ENCODE data around the gene PRDM16. TPM values are rescaled to one million over a fixed set of nuclear protein-coding genes. Genes with fewer than 3 reads are reported as not detected.

PRDM16 gene
- total and polyA plus RNA-seq, 4 donors: 5.0 to 80.7 (median 41.5) TPM

DNA sequence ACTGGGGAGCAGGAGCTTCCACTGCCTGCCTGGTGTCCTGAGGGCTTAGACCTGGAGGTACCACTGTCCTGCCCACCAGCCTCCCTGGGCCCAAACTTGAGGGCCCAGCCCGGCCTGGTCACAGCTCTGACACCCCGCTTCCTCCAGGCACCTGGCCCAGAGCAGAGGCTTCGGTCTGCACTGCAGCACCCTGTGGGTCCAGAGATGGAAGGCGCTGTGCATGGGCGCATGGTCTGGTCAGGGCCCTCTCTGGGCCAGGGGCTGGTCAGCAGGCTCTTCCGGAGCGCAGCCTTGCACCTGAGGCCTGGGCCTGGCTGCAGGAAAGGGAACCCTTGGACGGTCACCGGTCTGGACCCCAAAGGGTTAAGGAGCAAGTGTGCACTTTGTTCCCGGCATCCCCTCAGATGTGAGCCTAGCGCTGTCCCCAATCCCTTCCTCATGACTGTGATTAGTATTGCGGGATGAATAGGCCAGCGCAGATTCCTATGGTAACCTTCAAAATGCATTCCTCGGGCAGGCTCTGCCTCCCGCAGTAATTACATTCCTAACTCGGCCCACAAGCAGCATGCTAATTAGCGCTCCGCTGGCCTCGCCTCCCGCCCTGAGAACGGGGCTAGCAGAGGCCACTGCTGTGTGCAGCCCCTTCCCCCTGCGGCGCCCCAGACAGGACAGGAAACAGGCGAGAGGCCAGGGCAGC, 36.3 kb downstream of the PRDM16 start:
- Histone ChIP-seq H3K4me3 (ENCODE audit: low read length in 2 of 2) (no peak overlapping the region), H3K9me3 (ENCODE audit: control insufficient read depth, low read length) (no peaks in the 10 kb centered on the region), H3K27me3 (ENCODE audit: control insufficient read depth in 1 of 2, insufficient read depth in 2 of 2, low read length in 1 of 2) (no peaks in the 10 kb centered on the region), H3K36me3 (ENCODE audit: control insufficient read depth in 1 of 2, insufficient read depth in 2 of 2, low read length in 1 of 2) (no peaks in the 10 kb centered on the region), H3K27ac (ENCODE audit: low read depth in 1 of 2, low read length in 2 of 2) (peak overlapping the region in 1 of 2 donors; percentile 41), H3K4me1 (ENCODE audit: control insufficient read depth in 1 of 2, insufficient read depth in 2 of 2, low read length in 2 of 2) (no peaks in the 10 kb centered on the region)
- DNase-seq (no peak), ATAC-seq (ENCODE audit: low FRiP score) (no peak)
- WGBS, 2 donors: 39 to 45% methylated on average over 24 of the region's 24 CpGs
- intact Hi-C loops (cut with DNase I): no loop called here

DNA sequence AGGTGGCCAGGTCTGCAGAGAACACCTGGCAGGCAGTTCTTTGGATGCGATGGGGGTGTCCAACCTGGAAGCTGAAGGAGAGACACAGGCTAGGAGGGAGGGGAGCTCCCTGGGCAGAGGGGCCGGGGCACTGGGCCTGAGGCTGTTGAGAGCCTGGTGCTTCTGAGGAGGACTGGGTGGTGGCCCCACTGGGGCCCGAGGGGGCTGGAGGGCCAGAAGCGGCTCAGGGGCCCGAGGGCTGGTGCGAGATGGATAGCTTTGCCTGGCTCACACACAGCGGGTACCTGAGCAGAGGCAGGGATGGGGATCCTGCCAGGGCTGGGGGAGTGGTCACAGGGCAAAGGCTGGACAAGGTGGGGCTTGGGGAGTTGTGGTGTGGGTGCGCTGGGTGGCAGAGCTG, 37.2 kb downstream of the PRDM16 start:
- ATAC-seq (ENCODE audit: low FRiP score) (no peak), DNase-seq (no peak)
- 93 to 94% methylated on average over 8 of the region's 8 CpGs for whole genome bisulfite sequencing, 2 donors
- Histone ChIP-seq H3K27me3 (ENCODE audit: control insufficient read depth in 1 of 2, insufficient read depth in 2 of 2, low read length in 1 of 2) (no peaks in the 10 kb centered on the region), H3K9me3 (ENCODE audit: control insufficient read depth, low read length) (no peaks in the 10 kb centered on the region), H3K36me3 (ENCODE audit: control insufficient read depth in 1 of 2, insufficient read depth in 2 of 2, low read length in 1 of 2) (no peaks in the 10 kb centered on the region), H3K4me1 (ENCODE audit: control insufficient read depth in 1 of 2, insufficient read depth in 2 of 2, low read length in 2 of 2) (no peaks in the 10 kb centered on the region), H3K27ac (ENCODE audit: low read depth in 1 of 2, low read length in 2 of 2) (no peak overlapping the region), H3K4me3 (ENCODE audit: low read length in 2 of 2) (no peak overlapping the region)
- intact Hi-C loops (cut with DNase I): no loop called here

DNA sequence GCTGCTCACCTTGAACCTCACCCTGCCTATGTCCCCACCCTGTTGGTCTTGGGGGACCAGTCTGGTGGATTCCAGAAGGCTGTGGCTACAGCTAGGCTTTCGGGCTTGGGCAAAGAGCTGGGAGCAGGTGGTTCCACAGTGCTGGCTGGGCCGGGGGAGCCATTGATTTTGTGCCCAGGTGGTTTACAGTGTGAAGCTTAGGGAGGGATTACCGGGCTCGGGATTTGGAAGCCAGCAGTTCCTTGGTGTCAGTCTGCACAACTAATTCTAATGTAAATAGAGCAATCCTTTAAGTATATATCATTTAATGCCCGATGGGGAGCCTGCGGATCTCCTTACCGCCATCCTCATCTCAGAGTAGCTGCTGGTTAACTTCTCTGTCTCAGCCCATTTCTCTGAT, 38.2 kb downstream of the PRDM16 start:
- H3K4me1 ChIP-seq (ENCODE audit: control insufficient read depth in 1 of 2, insufficient read depth in 2 of 2, low read length in 2 of 2): peaks cover 0 to under 1% of the 10 kb centered on the region in 2 donors
- H3K27ac ChIP-seq (ENCODE audit: low read depth in 1 of 2, low read length in 2 of 2): no peak overlapping the region

DNA sequence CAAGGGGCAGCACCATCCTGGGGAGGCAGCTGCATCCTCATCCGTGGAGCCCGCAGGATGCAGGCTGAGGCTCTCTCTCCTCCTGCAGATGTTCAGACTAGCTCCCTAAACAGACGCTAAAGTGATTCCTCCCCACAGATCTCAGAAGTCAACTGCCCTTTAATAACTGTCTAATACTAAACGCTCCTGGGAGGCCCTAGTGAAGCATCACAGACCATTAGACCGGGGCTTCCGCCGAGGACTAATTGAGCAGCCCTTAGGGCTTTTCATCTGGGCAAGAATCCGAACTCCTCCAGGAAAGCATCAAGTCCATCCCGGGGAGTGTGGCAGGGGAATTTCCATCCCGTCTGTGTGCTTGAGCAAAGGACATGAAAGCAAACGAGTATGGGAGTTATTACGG, 40.4 kb downstream of the PRDM16 start:
- Histone ChIP-seq H3K27me3 (ENCODE audit: control insufficient read depth in 1 of 2, insufficient read depth in 2 of 2, low read length in 1 of 2) (no peaks in the 10 kb centered on the region), H3K36me3 (ENCODE audit: control insufficient read depth in 1 of 2, insufficient read depth in 2 of 2, low read length in 1 of 2) (no peaks in the 10 kb centered on the region), H3K4me1 (ENCODE audit: control insufficient read depth in 1 of 2, insufficient read depth in 2 of 2, low read length in 2 of 2) (peaks cover 3 to 5% of the 10 kb centered on the region in 2 donors), H3K4me3 (ENCODE audit: low read length in 2 of 2) (no peak overlapping the region), H3K9me3 (ENCODE audit: control insufficient read depth, low read length) (no peaks in the 10 kb centered on the region), H3K27ac (ENCODE audit: low read depth in 1 of 2, low read length in 2 of 2) (no peak overlapping the region)
- ATAC-seq (ENCODE audit: low FRiP score) (no peak), DNase-seq (no peak)
- intact Hi-C loops (cut with DNase I): no loop called here
- 56 to 59% methylated on average over 12 of the region's 12 CpGs for WGBS, 2 donors

More for the DNA sequence above, 38.2 kb downstream of the PRDM16 start:
- Histone ChIP-seq H3K4me3 (ENCODE audit: low read length in 2 of 2) (no peak overlapping the region), H3K9me3 (ENCODE audit: control insufficient read depth, low read length) (no peaks in the 10 kb centered on the region), H3K27me3 (ENCODE audit: control insufficient read depth in 1 of 2, insufficient read depth in 2 of 2, low read length in 1 of 2) (no peaks in the 10 kb centered on the region), H3K36me3 (ENCODE audit: control insufficient read depth in 1 of 2, insufficient read depth in 2 of 2, low read length in 1 of 2) (no peaks in the 10 kb centered on the region)
- no peak for DNase-seq
- no peak for ATAC-seq (ENCODE audit: low FRiP score)
- intact Hi-C loops (cut with DNase I): no loop called here
- WGBS, 2 donors: 93 to 95% methylated on average over 7 of the region's 7 CpGs

DNA sequence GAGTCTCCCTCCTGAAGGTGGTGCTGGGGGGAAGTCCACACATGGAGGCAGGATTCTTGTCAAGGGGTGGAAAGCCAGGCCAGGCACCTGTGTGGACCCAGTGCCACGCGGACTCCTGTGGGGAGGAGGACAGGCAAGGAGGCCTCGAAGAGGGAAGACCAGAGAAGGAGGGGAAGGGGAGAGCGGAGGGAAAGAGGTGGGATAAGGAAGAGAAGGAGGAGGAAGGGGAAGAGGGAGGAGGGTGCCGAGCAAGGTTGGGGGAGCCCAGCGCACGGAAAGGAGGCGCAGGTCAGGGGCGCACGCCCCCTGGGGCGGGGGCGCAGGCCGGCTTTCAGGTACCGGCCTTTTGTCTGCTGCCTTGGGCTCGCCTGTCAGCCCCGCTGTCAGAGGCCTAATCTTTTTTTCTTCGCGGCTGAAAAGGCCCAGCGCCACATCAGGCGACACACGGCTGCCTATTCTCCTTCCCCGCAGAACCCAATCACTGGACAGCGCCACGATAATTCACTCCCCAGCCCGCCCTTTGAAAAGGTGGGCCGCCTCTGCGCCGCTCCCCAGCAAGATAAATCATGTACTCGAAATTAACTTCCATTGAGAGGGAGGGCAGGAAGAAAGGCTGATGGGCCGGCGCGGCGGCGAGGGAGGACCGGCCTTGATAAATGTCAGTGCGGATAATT, 42.5 kb downstream of the PRDM16 start:
- Histone ChIP-seq H3K27ac (ENCODE audit: low read depth in 1 of 2, low read length in 2 of 2) (peak overlapping the region in 1 of 2 donors; percentile 3), H3K4me1 (ENCODE audit: control insufficient read depth in 1 of 2, insufficient read depth in 2 of 2, low read length in 2 of 2) (peaks cover 3 to 5% of the 10 kb centered on the region in 2 donors), H3K4me3 (ENCODE audit: low read length in 2 of 2) (no peak overlapping the region), H3K9me3 (ENCODE audit: control insufficient read depth, low read length) (no peaks in the 10 kb centered on the region), H3K27me3 (ENCODE audit: control insufficient read depth in 1 of 2, insufficient read depth in 2 of 2, low read length in 1 of 2) (no peaks in the 10 kb centered on the region), H3K36me3 (ENCODE audit: control insufficient read depth in 1 of 2, insufficient read depth in 2 of 2, low read length in 1 of 2) (no peaks in the 10 kb centered on the region)
- no peak for DNase-seq
- 91 to 92% methylated on average over 33 to 36 of the region's 36 CpGs for WGBS, 2 donors
- intact Hi-C loops (cut with DNase I): no loop called here
- ATAC-seq (ENCODE audit: low FRiP score): no peak

DNA sequence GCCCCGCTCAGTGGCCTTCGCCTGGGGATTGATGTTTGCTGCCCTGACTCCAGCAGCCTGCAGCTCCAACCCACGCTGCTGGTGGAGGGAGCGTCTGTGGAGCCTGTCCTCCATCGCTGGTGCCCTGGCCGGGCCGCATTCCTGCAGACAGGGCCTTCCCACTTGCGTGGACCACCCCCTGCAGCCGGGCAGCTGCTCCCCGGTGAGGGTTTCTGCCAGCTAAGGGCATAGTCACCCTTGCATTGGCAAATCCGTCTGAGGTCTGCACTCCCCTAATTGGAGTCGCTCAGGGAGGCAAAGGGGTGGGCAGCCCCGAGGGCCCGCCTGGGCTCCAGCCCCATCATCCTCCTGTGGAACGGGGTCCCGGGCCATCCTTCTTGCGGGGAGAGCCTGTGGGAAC, 43.5 kb downstream of the PRDM16 start:
- Histone ChIP-seq H3K9me3 (ENCODE audit: control insufficient read depth, low read length) (no peaks in the 10 kb centered on the region), H3K27me3 (ENCODE audit: control insufficient read depth in 1 of 2, insufficient read depth in 2 of 2, low read length in 1 of 2) (no peaks in the 10 kb centered on the region), H3K36me3 (ENCODE audit: control insufficient read depth in 1 of 2, insufficient read depth in 2 of 2, low read length in 1 of 2) (no peaks in the 10 kb centered on the region), H3K27ac (ENCODE audit: low read depth in 1 of 2, low read length in 2 of 2) (peak overlapping the region in 1 of 2 donors; percentile 34), H3K4me3 (ENCODE audit: low read length in 2 of 2) (no peak overlapping the region), H3K4me1 (ENCODE audit: control insufficient read depth in 1 of 2, insufficient read depth in 2 of 2, low read length in 2 of 2) (peaks cover 3 to 5% of the 10 kb centered on the region in 2 donors)
- DNase-seq: no peak
- ATAC-seq (ENCODE audit: low FRiP score): no peak
- intact Hi-C loops (cut with DNase I): no loop called here
- 19 to 26% methylated on average over 17 of the region's 17 CpGs for WGBS, 2 donors

DNA sequence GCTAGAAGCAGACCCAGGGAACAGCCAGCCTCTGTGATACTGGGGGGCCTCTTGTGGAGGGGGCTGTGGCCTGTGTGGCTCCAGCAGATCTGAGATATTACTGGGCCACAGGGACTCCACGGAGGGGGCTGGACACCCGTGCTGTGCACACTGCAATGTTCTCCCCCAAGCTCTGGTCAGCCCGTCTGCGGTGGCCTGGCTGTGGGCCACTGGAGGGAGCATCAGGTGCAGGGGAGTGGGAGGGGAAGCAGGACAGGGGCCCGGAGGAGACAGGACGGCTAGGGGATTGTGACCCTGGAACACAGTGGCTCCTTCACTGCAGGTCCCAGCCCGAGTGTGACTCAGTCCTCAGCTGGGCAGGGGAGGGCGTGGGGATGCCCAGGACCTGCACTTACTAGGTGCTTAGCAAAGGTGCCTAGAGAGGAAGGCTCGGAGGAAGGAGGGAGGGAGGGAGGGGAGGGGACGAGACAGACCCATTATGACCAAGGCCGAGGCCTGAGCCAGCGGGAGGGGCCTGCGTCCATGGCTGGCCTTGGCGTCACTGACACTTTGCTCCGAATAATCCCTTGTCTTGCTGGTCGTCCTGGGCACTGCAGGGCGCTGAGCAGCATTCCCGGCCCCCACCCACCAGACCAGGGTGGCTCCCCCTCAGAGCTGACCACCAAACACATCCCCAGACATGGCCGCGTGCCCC, 44.2 kb downstream of the PRDM16 start:
- peak overlapping the region; percentile 48 to 86 for H3K27ac ChIP-seq (ENCODE audit: low read depth in 1 of 2, low read length in 2 of 2)
- peak; percentile 23 for ATAC-seq (ENCODE audit: low FRiP score)
- no peaks in the 10 kb centered on the region for H3K36me3 ChIP-seq (ENCODE audit: control insufficient read depth in 1 of 2, insufficient read depth in 2 of 2, low read length in 1 of 2)
- intact Hi-C loops (cut with DNase I): no loop called here
- H3K4me1 ChIP-seq (ENCODE audit: control insufficient read depth in 1 of 2, insufficient read depth in 2 of 2, low read length in 2 of 2): peaks cover 3 to 5% of the 10 kb centered on the region in 2 donors
- WGBS, 2 donors: 5 to 14% methylated on average over 20 of the region's 20 CpGs
- no peaks in the 10 kb centered on the region for H3K9me3 ChIP-seq (ENCODE audit: control insufficient read depth, low read length)
- no peak overlapping the region for H3K4me3 ChIP-seq (ENCODE audit: low read length in 2 of 2)
- no peaks in the 10 kb centered on the region for H3K27me3 ChIP-seq (ENCODE audit: control insufficient read depth in 1 of 2, insufficient read depth in 2 of 2, low read length in 1 of 2)
- DNase-seq: no peak

DNA sequence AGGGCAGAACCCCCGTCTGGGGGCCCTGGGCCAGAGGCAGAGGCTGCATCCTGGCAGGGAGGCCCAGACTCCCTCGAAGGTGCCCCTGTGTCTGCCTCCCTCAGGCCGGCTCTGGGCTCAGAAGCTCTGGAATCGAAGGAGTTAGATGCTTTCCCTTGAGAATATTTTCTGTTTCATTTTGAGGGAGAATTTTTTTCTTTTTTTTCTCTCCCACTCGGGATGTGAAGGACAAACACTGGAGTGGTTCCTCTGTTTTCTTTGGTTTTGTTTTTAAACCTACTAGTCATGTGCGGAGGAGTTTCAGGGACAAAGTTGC, 44.7 kb downstream of the PRDM16 start:
- Histone ChIP-seq H3K4me3 (ENCODE audit: low read length in 2 of 2) (no peak overlapping the region), H3K9me3 (ENCODE audit: control insufficient read depth, low read length) (no peaks in the 10 kb centered on the region), H3K27me3 (ENCODE audit: control insufficient read depth in 1 of 2, insufficient read depth in 2 of 2, low read length in 1 of 2) (no peaks in the 10 kb centered on the region), H3K36me3 (ENCODE audit: control insufficient read depth in 1 of 2, insufficient read depth in 2 of 2, low read length in 1 of 2) (no peaks in the 10 kb centered on the region), H3K27ac (ENCODE audit: low read depth in 1 of 2, low read length in 2 of 2) (peak overlapping the region; percentile 48 to 86), H3K4me1 (ENCODE audit: control insufficient read depth in 1 of 2, insufficient read depth in 2 of 2, low read length in 2 of 2) (peaks cover 3 to 5% of the 10 kb centered on the region in 2 donors)
- WGBS, 2 donors: 2 to 5% methylated on average over 6 of the region's 6 CpGs
- intact Hi-C loops (cut with DNase I): loop anchor here in 1 of 2 donors (2.0 kb wide), 1 partner anchor 17 kb away; no protein-coding TSS in a partner anchor
- DNase-seq (no peak), ATAC-seq (ENCODE audit: low FRiP score) (no peak)

All from aorta (tissue), 5 donors.